Esophagus mucosa (tissue), 1 donor: ENCODE results near the gene ZNF81. TPM values are rescaled to one million over a fixed set of nuclear protein-coding genes. Genes with fewer than 3 reads are reported as not detected.
"Not testable (repeated sequence)": the region's sequence is repeated elsewhere in the genome, so short reads cannot be mapped to it uniquely, and the experiment has no call there.

ENCODE experiments used
- ATAC-seq: fragments of 200-7000 bp; cut with Tn5 transposase; one replicate; pipeline ENCODE4 v1.9.1; 2020
- total RNA-seq: library from RNA; stranded (reverse); gene quantifications from one replicate; pipeline ENCODE4 v1.2.4, GENCODE V29; 2023
- donor health status: DM: yes; HTN: yes; CAD: no.

Gene ZNF81
- total RNA-seq = 7.8 TPM

GRCh38 chrX:47836164-47837072, at the start of gene ZNF81:
Gene ZNF81, plus strand, starts transcription at chrX:47836902. Its CDS starts 9,366 bp downstream, at chrX:47846268.
- peak; percentile 99 for ATAC-seq

DNA sequence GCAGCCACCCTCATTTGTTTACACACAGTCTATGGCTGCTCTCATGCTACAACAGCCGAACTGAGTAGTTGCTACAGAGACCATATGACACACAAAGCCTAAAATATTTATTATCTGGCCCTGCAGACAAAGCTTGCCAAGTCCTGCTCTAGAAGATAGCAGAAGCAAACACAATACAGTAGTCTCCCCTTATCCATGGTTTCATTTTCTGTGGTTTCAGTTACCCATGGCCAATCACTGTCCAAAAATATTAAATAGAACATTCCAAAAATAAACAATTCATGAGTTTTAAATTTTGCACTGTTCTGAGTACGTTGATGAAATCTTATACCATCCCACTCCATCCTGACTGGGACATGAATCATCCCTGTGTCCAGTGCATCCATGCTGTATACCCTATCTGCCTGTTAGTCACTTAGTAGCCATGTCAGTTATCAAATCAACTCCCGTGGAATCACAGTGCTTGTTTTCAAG, 40.2 kb upstream of the ZNF81 start:
- ATAC-seq = no peak

DNA sequence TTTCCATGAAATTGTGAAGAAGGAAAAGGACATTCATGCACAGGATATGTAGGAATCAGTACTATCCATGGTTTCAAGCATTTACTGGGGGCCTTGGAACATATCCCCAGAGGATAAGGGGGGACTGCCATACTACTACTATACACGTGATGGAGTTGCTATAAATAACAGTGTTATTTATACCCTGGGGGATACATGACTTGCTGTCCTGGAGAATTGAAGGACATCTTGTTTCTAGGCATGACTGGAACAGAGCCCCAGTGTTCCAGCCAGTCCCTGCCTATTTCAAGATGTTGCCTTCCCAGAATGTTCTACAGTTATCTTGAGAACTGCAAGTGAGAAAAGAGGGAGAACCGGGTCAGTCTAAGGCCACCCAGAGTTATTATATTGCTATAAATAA, 39.6 kb upstream of the ZNF81 start:
- no peak for ATAC-seq

DNA sequence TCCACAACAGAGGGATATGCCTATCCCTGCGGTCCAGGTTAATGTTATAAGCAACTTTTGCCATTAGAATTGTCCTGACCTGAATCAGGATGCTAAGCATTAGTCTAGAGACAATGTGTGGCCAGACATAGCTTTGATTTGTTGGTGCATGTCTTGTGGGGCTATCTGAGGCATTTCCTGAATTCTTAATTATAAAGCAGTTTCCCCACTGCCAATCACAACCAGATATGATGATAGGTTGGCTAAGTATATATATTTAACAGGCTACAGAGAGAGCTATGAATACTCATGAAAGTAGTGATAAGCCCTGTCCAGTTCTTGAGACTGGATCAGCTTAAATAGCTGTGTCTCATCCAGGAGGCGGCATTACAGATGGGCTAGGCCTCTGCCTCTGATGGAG, 37.8 kb upstream of the ZNF81 start:
- ATAC-seq = no peak

- ATAC-seq = no peak
These were observed 34.1 kb upstream of the ZNF81 start for GRCh38 chrX:47802589-47802988.

- not testable (repeated sequence) for ATAC-seq
These were observed 33.6 kb upstream of the ZNF81 start for GRCh38 chrX:47803103-47803502.

GRCh38 chrX:47804315-47804714, 32.4 kb upstream of the ZNF81 start:
- ATAC-seq = no peak

DNA sequence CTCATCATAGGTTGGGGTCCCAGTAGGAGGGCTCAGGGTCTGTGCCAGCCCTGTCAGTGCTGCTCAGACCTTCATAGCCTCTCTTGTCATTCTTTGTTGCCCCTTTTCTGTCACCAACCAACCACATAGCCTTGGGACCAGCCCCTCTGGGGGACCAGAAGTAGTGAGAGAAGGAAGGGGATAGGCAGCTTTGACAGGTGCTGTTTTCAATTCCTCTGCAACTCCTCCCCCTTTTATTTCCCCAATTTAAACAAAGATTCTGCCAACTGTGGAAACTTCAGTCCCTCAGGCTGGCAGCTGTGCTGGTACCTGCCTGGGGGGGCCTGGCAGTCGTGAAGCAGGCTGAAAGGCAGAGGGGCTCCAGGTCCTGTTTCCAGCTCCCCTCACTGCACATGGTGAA, 30.9 kb upstream of the ZNF81 start:
- not testable (repeated sequence) for ATAC-seq

DNA sequence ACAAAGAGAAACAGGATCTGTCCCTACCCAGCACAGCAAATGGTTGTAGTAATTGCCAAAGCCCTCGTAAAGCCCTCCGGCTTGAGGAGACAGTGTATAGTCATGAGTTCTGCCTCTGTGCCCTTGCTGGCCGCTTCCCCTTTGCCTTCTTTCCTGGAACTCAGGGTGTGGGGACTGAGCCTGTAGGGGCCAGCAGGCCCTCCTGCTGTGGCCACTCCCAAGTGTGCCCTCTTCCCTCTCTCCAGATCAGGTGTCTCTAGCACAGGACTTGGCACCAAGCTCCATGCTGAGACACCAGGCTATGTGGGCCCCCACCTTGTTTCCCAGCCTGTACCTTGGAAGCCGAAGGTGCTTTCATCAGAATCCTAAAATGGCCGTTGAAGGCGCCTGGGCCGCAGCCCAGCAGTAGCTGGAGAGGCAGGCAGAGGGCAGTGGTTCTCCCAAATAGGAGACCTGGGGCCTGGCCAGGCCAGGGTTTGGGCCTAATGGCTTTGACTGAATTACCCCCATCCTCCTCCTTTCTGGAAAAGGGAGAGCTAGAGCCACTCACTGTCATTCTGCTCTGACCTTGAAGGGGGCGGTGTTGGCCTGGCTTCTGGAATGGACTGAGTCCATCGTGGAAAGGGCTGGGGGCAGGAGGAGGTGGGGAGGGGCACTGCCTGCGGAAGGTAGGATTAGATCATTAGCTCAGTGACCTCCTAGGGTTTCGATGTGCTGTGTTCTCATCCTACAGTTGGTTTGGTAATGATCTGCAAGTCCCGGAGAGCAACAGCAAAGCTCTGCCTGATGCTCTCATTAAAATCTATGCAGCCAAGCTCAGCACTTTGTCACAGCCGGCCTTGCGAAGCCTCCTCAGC, 30.1 kb upstream of the ZNF81 start:
- ATAC-seq = peak; percentile 36

- not testable (repeated sequence) for ATAC-seq
These were observed 29.5 kb upstream of the ZNF81 start for GRCh38 chrX:47807272-47807538.

DNA sequence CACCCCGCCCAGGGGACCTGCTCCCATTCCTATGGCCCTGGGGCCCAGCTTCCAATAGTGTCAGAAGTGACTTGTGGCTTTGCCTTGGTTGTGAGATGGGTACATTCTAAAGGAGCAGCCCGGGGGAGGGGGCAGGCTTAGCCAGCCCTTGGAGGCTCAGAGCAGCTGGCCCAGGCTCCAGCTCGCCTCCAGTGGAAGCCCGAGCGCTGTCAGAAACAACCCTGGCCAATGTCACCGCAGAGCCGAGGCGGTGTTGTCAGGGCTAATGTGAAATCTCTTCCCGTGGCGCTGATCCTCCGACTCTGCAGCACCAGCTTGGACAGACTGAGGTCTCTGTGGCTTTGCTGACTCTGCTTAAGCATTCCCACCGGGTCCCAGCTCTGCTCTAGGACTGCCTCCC, 29.2 kb upstream of the ZNF81 start:
- no peak for ATAC-seq

GRCh38 chrX:47808904-47809788, 27.6 kb upstream of the ZNF81 start:
- ATAC-seq = no peak

DNA sequence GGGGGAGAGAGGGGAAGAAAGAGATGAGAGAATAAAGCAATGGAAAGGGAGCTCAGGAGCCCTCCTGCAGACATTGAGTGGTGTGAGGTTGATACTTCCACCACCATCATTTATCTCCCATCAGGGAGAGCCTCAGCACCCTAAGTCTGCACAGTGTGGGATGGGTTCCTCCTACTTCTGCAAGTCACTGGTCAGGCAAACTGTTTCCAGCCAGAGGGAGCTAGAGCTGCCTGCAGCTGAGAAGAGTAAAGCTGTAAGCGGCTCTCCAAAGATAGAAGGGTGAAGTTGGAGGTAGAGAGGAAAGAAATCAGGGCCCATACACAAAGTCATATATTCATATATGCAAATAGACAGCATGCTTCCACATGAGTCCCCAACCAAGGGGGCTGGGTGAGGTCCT, 21.9 kb upstream of the ZNF81 start:
- no peak for ATAC-seq

GRCh38 chrX:47815901-47816845, 20.5 kb upstream of the ZNF81 start:
- ATAC-seq = no peak

DNA sequence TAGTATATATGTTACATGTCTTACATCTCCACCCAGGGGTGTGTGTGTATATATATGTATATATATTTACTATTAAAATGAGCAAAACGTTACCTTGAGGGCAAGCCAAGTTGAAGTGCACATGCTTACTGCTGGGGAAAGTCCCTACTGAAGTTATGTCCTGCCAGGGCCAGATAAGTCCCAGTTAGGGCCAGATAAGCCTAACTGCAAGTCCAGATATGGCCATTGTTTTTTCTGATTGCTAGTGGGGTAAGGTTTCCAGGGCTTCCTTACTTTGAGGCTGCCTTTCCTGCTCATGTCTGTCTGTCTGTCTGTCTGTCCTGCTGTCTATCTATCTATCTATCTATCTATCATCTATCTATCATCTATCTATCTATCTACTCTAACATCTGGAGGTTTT, 19.3 kb upstream of the ZNF81 start:
- no peak for ATAC-seq

DNA sequence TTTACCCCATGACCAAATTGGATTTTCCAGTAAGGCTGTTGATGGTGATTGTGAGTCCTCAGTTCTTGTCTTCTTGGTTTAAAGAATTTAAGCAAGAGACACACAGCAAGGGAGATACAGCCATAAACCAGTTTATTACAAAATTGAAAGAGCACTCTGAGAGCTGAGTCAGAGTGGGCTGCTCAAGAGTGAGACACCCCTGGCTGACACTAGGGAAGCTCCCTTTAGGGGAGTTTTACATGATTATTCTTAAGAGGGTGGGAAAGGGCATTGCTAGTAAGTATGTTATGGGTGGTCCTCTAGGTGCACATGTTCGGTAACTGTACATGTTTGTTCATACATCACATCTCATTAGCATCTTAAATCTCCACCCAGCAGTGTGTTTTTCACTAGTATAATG, 18.8 kb upstream of the ZNF81 start:
- ATAC-seq = no peak

GRCh38 chrX:47828984-47829383, 7.7 kb upstream of the ZNF81 start:
- ATAC-seq = no peak

DNA sequence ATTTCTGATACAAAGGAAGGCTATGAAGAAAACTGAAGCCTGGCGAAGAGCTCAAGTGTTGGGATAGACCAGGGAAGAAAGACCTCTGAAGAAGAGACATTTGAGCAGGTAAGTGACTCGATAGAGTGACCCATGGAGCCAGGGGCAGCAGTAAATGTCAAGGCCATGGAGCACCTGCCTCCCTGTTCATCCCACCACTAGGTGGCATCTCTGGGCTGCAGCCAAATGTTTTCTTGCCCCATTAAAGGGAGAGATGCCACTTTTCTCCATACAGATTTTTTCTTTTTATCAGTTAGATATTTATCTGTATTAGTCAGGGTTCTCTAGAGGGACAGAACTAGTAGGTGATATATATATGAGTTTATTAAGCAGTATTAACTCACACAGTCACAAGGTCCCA, 4.9 kb upstream of the ZNF81 start:
- no peak for ATAC-seq

DNA sequence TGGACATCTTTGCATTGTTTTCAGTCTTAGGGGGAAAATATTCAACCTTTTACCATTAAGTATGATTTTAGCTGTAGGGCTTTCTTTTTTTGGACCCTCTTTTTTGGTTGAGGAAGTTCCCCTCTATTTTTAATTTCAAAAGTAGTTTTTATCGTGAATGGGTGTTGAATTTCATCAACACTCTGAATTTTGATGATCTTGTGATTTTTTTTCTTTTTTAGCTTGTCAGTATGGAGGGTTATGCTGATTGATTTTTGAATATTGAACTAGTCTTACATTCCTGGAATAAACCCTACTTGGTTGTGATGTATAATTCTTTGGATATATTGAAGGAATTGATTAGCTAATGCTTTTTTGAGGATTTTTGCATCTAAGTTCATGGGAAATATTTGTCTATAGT, 1.7 kb downstream of the ZNF81 start:
- no peak for ATAC-seq

- ATAC-seq = no peak
These were observed 3.4 kb downstream of the ZNF81 start for GRCh38 chrX:47840111-47840510.

DNA sequence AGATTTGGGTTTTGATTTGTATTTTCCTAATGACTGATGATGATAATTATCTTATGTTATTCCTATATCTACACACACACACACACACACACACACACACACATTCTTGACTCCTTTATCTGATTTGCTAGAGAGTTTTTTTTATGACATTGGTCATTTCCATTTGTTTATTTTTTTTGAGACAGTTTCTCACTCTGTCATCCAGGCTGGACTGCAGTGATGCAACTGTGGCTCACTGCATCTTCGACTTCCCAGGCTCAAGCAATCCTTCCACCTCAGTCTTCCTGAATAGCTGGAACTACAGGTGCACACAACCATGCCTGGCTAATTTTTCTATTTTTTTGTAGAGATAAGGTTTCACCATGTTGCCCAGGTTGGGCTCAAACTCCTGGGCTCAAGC, 6.7 kb downstream of the ZNF81 start:
- no peak for ATAC-seq

DNA sequence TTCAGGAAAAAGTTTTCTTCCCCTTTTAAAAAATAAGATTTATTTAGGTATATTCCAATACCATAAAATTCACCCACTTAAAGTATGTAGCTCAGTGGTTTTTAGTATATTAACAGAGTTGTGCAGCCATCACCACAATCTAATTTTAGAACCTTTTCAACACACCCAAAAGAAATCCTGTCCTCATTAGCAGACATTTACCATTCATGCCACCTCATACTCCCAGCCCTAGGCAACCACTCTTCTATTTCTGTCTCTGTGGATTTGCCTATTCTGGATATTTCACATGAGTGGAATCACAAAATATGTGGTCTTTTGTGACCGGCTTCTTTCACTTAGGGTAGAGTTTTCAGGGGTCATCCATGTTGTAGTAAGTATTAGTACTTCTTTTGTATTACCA, 7.4 kb downstream of the ZNF81 start:
- no peak for ATAC-seq
